ENCODE data around the gene POLR2J. TPM values are rescaled to one million over a fixed set of nuclear protein-coding genes. Genes with fewer than 3 reads are reported as not detected.
A peak's percentile ranks its signal among the peaks of the same experiment; 100 is the strongest.
"Not testable (repeated sequence)": the region's sequence is repeated elsewhere in the genome, so short reads cannot be mapped to it uniquely, and the experiment has no call there.

The POLR2J gene
- total RNA-seq, 1 donor from 2014 or later = 45.2 TPM

GRCh38 chr7:102512642-102513221, 34.0 kb upstream of the POLR2J start:
- H3K27ac Mint-ChIP-seq (ENCODE audit: unreplicated experiment); DNase-seq (ENCODE audit: extremely low spot score, unreplicated experiment); H3K27me3 Mint-ChIP-seq (ENCODE audit: unreplicated experiment); H3K4me1 Mint-ChIP-seq (ENCODE audit: unreplicated experiment); H3K4me3 Mint-ChIP-seq (ENCODE audit: unreplicated experiment); H3K9me3 Mint-ChIP-seq (ENCODE audit: unreplicated experiment); H3K36me3 Mint-ChIP-seq (ENCODE audit: unreplicated experiment): not testable (repeated sequence)

GRCh38 chr7:102511860-102512522, 33.3 kb upstream of the POLR2J start:
- not testable (repeated sequence) for DNase-seq (ENCODE audit: extremely low spot score, unreplicated experiment); H3K36me3 Mint-ChIP-seq (ENCODE audit: unreplicated experiment); H3K27ac Mint-ChIP-seq (ENCODE audit: unreplicated experiment); H3K27me3 Mint-ChIP-seq (ENCODE audit: unreplicated experiment); H3K9me3 Mint-ChIP-seq (ENCODE audit: unreplicated experiment); H3K4me1 Mint-ChIP-seq (ENCODE audit: unreplicated experiment); H3K4me3 Mint-ChIP-seq (ENCODE audit: unreplicated experiment)

DNA sequence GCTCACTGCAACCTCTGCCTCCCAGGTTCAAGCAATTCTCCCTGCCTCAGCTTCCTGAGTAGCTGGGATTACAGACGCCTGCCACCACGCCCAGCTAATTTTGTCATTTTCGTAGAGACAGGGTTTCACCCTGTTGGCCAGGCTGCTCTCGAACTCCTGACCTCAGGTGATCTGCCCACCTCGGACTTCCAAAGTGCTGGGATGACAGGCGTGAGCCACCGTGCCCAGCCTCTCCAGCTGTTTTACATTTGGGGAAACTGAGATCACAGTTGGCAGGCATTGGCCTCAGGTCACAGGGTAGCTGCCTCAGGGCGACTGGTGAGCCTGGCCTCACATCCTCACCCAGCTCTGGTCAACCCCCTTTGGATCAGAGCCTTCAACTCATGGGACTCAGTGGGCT, 31.9 kb upstream of the POLR2J start:
- not testable (repeated sequence) for H3K27ac Mint-ChIP-seq (ENCODE audit: unreplicated experiment); DNase-seq (ENCODE audit: extremely low spot score, unreplicated experiment); H3K4me1 Mint-ChIP-seq (ENCODE audit: unreplicated experiment); H3K9me3 Mint-ChIP-seq (ENCODE audit: unreplicated experiment); H3K36me3 Mint-ChIP-seq (ENCODE audit: unreplicated experiment); H3K4me3 Mint-ChIP-seq (ENCODE audit: unreplicated experiment); H3K27me3 Mint-ChIP-seq (ENCODE audit: unreplicated experiment)

DNA sequence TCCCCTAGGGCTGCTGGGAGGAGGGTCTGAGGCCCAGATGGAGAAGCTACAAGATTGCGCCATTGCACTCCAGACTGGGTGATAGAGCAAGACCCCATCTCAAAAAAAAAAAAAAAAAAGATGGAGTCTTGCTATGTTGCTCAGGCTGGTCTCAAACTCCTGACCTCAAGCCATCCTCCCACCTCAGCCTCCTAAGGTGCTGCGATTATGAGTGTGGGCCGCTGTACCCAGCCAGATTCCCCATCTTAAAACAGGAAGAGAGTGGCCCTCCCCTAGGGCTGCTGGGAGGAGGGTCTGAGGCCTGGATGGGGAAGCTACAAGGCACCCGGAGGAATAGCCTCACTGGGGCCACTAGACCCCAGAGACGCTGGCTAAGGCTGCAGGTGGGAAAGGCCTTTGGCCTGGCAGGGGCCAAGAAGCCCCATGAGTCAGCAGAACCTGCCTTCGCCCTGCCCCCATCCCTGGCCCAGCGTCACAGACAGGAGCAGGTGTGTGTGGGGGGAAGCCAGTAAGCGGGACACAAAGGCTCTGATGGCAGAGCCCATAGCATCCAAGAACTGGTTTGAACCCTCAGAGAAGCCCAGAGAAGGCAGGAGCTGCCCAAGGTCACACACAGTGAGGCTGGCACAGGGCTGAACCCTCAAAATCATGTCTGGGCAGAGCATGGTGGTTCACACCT, 28.8 kb upstream of the POLR2J start:
- not testable (repeated sequence) for H3K9me3 Mint-ChIP-seq (ENCODE audit: unreplicated experiment); DNase-seq (ENCODE audit: extremely low spot score, unreplicated experiment); H3K36me3 Mint-ChIP-seq (ENCODE audit: unreplicated experiment); H3K4me3 Mint-ChIP-seq (ENCODE audit: unreplicated experiment); H3K27me3 Mint-ChIP-seq (ENCODE audit: unreplicated experiment); H3K4me1 Mint-ChIP-seq (ENCODE audit: unreplicated experiment); H3K27ac Mint-ChIP-seq (ENCODE audit: unreplicated experiment)

DNA sequence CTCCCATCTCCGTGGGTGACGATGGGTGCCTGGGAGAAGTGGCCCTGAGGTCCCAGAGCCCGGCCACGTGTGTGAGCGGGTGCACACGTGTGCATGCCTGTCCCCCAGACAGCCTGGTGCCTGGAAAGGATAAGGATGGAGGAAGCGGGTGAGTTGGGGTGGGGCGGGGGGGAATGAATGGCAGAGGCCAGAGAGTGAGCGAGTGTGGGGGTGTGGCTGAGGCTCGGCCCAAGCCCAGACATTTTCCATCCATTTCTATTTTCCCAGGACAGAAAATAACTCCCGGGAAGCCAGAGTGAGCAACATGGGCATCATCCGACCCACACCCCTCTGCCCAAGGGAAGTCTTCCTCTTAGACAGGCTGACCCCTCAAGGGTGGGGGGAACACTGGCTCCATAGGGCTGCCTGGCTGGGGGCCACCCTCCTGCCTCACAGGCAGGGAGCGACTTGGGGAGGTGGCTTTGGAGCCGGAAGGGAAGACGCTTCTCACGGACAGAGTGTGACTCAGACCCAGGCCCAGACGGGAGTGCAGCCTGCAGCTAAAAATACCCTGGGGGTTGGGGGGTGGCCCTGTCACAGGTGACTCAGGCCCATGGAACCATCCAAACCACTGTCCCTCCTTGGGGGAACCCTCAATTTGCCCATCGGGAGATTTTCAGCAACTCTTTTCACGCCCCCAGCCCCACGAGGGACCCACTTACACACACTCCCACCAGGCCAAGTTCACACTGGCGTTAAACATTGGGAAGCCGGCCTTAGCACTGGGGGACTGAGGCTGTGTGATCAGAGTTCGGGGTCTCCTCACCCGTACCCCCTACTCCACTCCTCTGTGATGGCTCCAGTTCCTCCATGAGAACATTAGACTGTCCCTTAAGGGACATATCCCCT, 26.8 kb upstream of the POLR2J start:
- not testable (repeated sequence) for H3K36me3 Mint-ChIP-seq (ENCODE audit: unreplicated experiment); H3K27me3 Mint-ChIP-seq (ENCODE audit: unreplicated experiment); H3K4me3 Mint-ChIP-seq (ENCODE audit: unreplicated experiment); H3K4me1 Mint-ChIP-seq (ENCODE audit: unreplicated experiment); H3K9me3 Mint-ChIP-seq (ENCODE audit: unreplicated experiment); H3K27ac Mint-ChIP-seq (ENCODE audit: unreplicated experiment)
- DNase-seq (ENCODE audit: extremely low spot score, unreplicated experiment) = peak; percentile 56

GRCh38 chr7:102503141-102503540, 24.4 kb upstream of the POLR2J start:
- not testable (repeated sequence) for H3K36me3 Mint-ChIP-seq (ENCODE audit: unreplicated experiment); DNase-seq (ENCODE audit: extremely low spot score, unreplicated experiment); H3K9me3 Mint-ChIP-seq (ENCODE audit: unreplicated experiment); H3K27ac Mint-ChIP-seq (ENCODE audit: unreplicated experiment); H3K4me1 Mint-ChIP-seq (ENCODE audit: unreplicated experiment); H3K27me3 Mint-ChIP-seq (ENCODE audit: unreplicated experiment); H3K4me3 Mint-ChIP-seq (ENCODE audit: unreplicated experiment)

GRCh38 chr7:102498321-102498720, 19.6 kb upstream of the POLR2J start:
- H3K9me3 Mint-ChIP-seq (ENCODE audit: unreplicated experiment); H3K4me1 Mint-ChIP-seq (ENCODE audit: unreplicated experiment); H3K27ac Mint-ChIP-seq (ENCODE audit: unreplicated experiment); H3K36me3 Mint-ChIP-seq (ENCODE audit: unreplicated experiment); DNase-seq (ENCODE audit: extremely low spot score, unreplicated experiment); H3K4me3 Mint-ChIP-seq (ENCODE audit: unreplicated experiment); H3K27me3 Mint-ChIP-seq (ENCODE audit: unreplicated experiment): not testable (repeated sequence)

- H3K36me3 Mint-ChIP-seq (ENCODE audit: unreplicated experiment); H3K27me3 Mint-ChIP-seq (ENCODE audit: unreplicated experiment); DNase-seq (ENCODE audit: extremely low spot score, unreplicated experiment); H3K4me1 Mint-ChIP-seq (ENCODE audit: unreplicated experiment); H3K4me3 Mint-ChIP-seq (ENCODE audit: unreplicated experiment); H3K27ac Mint-ChIP-seq (ENCODE audit: unreplicated experiment); H3K9me3 Mint-ChIP-seq (ENCODE audit: unreplicated experiment): not testable (repeated sequence)
Measured at GRCh38 chr7:102497308-102497707, 18.6 kb upstream of the POLR2J start.

DNA sequence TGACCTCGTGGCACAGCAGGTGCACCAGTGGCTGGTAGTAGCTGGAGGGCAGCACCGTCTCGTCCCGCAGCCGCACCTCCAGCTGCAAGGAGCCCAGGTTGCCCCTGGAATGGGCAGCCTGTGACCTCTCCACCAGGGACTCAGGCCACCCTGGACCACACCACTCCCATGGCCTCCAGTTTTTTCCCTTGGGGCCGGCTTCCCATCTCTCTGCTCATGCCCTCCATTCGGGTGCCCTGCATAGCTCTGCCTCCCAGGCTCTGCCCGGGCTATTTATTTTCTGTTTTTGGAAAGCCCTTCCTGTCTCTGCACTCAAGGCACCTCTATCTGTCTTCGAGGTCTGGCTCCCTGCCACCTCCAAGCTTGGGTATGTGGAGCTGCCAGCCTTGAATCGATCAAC, 18.1 kb upstream of the POLR2J start:
- H3K27me3 Mint-ChIP-seq (ENCODE audit: unreplicated experiment); H3K27ac Mint-ChIP-seq (ENCODE audit: unreplicated experiment); H3K9me3 Mint-ChIP-seq (ENCODE audit: unreplicated experiment); H3K4me3 Mint-ChIP-seq (ENCODE audit: unreplicated experiment); DNase-seq (ENCODE audit: extremely low spot score, unreplicated experiment); H3K4me1 Mint-ChIP-seq (ENCODE audit: unreplicated experiment); H3K36me3 Mint-ChIP-seq (ENCODE audit: unreplicated experiment): not testable (repeated sequence)

DNA sequence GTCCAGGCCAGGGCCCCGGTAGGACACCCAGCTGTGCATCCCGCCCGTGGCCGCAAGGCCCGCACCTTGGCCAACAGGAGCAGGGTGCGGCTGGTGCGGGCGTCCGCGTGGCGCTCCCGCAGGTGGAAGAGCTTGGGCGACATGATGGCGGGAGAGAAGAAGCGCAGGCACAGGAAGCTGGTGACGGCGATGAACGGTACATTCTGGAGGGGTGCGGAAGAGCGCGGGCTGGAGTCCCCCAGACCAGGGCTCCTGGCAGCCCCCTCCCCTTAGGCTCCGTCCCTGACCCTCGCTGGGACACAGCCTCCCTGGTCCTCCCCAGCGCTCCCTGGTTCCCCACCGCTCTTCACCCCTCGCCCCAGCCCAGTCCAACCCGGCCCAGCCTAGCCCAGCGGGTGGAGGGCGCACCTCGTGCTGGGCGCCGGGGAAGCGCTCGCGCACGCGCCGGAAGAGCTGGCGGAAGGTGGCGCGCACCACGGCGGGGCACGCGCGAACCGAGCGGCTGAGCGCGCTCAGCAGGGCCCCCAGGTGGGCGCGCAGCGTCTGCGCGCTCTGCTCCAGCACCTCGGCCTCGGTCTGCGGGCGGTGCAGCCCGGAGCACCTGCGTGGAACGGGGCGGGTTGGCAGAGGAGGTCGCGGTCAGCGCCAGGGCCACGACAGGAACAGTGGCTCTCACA, 15.9 kb upstream of the POLR2J start:
- not testable (repeated sequence) for H3K4me1 Mint-ChIP-seq (ENCODE audit: unreplicated experiment); H3K36me3 Mint-ChIP-seq (ENCODE audit: unreplicated experiment); H3K27me3 Mint-ChIP-seq (ENCODE audit: unreplicated experiment); H3K4me3 Mint-ChIP-seq (ENCODE audit: unreplicated experiment); DNase-seq (ENCODE audit: extremely low spot score, unreplicated experiment); H3K27ac Mint-ChIP-seq (ENCODE audit: unreplicated experiment); H3K9me3 Mint-ChIP-seq (ENCODE audit: unreplicated experiment)

- H3K9me3 Mint-ChIP-seq (ENCODE audit: unreplicated experiment); H3K4me1 Mint-ChIP-seq (ENCODE audit: unreplicated experiment); H3K27me3 Mint-ChIP-seq (ENCODE audit: unreplicated experiment); H3K4me3 Mint-ChIP-seq (ENCODE audit: unreplicated experiment); H3K36me3 Mint-ChIP-seq (ENCODE audit: unreplicated experiment); DNase-seq (ENCODE audit: extremely low spot score, unreplicated experiment); H3K27ac Mint-ChIP-seq (ENCODE audit: unreplicated experiment): not testable (repeated sequence)
Measured at GRCh38 chr7:102494026-102494425, 15.3 kb upstream of the POLR2J start.

All from osteocyte (in vitro differentiated cells).